Activated CD4-positive, alpha-beta T cell treated with anti-CD3 and anti-CD28 coated beads, Interleukin-10, Interleukin-2, amounts not matched to agents 100 ng/mL and 50 ng/mL, durations not matched to agents 16 hours and 8 hours (primary cell): ENCODE results near the gene TESMIN.
A peak's percentile ranks its signal among the peaks of the same experiment; 100 is the strongest.

Experiments
- DNase-seq: peaks from one replicate; pipeline ENCODE4 v3.0.0-alpha.2; 2020

The TESMIN gene

DNA sequence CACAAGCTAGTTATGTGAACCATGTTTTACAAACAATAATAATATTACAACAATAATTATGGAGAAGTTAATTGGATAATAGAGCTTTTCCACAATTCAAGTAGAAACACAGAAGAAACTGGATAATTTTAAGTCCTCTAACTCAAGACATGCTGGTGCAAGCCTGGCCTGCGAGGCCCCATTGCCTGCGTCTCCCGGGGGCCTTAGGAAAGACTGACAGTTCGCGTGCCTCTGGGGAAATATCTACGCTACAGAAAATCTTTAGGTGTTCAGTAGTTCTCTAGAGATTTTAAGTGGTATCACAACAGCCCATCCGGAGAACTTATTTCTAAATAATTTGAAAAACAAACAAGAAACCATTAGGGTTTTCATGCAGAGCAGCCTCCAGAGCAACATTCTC lies 43.8 kb downstream of the TESMIN start:
- no peak for DNase-seq

DNA sequence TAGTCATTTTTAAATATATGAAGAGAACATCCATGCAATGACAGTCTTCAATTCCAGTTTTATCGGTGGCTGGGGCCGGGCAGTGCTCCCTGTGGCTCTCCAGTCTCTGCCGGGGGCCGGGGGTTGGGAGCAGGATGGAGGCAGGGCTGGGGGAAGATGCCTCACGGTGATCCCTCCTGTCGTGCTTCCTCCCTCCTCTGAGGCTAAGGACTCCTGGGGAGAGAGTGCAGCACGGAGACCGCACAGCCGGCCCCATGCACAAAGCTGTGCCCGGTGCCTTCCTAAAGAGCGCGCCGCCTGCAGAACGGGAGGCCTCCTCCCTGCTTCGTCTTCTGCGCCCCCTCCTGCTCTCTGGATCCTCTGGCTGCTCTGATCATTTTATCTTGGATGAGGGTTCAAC lies 46.4 kb downstream of the TESMIN start:
- no peak for DNase-seq

DNA sequence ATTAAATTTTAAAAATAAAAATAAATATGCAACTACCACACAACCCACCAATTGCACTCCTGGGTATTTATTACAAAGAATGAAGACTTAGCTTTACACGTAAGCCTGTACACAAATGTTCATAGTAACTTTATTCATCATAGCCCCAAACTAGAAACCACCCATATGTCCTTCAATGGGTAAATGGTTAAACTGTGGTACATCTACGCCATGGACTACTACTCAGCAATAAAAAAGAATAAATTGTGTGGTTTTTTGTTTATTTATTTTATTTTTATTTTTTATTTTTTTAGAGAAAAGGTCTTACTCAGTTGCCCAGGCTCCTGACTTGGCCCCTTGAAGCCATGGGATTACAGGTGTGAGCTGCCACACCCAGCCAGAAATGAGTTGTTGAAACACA lies 52.3 kb downstream of the TESMIN start:
- DNase-seq: no peak

DNA sequence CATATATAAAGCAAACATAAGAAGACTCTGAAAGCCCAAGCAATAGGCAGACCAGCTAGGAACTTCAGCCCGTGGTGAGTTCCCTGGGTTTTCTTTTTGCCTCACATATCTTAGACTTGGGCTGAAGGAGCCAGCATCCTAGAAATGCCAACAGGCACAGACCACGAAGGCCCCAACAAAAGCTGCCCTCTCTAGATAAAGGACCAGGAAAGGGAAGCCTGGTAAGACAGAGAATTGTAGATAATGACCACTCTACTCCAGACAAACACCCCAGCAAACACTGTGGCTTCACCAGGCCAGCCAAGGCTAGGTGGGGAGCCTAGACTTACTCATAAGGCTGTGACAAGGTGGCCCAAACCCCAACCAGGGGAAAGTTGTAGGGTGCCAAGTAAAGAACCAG lies 55.8 kb downstream of the TESMIN start:
- DNase-seq: no peak

DNA sequence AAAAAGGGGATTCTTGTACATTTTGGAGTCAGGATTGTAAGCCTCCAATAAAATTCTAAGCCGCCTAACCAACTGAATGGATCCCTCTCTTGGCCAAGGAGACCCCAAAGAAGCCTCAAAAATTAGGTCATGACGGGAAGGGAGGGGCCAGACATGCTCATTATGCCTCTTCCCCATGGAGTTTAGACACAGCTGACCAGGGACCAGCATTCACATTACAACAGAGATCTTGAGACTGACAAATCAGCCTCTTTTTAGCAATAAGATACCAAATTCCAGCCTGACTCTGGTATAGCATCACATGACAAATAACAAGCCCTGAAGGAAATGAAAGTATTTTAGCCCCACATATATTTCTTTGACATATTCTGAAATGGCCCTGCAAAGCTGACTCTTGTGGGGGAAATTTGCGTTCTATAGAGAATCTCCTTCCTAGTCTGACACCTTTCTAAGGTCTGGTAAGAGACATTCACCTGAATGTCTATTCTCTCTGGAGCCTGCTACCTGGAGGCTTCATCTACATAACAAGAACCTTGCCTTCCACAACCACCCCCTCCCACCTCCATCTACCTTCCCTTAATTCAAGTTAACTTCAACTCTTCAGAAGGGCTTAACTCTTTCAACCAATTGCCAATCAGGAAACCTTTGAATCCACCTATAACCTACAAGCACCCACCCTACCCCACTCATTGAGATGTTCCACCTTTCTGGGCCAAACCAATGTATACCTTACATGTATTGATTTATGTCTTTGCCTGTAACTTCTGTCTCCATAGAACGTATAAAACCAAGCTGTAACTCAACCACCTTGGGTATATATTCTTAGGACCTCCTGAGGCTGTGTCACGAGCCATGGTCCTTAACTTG lies 56.7 kb downstream of the TESMIN start:
- no peak for DNase-seq

DNA sequence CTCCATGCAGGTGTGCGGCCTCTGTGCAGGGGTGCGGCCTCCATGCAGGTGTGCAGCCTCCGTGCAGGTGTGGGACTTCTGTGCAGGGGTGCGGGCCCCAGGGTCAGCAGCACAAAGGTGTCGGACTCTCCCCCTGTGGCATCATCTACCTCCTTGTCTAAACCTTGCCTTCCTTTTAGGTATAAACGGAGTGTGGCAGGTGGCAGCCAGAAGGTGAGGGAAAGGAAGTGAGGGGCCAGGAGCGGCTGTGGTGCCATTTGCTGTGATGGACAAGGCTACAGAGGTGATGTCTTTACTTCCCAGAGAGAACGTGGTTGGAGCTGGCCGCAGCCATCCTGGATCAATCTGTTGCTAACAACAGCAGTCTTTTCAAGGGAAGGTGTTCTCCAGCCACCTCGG lies 57.8 kb downstream of the TESMIN start:
- DNase-seq: no peak

DNA sequence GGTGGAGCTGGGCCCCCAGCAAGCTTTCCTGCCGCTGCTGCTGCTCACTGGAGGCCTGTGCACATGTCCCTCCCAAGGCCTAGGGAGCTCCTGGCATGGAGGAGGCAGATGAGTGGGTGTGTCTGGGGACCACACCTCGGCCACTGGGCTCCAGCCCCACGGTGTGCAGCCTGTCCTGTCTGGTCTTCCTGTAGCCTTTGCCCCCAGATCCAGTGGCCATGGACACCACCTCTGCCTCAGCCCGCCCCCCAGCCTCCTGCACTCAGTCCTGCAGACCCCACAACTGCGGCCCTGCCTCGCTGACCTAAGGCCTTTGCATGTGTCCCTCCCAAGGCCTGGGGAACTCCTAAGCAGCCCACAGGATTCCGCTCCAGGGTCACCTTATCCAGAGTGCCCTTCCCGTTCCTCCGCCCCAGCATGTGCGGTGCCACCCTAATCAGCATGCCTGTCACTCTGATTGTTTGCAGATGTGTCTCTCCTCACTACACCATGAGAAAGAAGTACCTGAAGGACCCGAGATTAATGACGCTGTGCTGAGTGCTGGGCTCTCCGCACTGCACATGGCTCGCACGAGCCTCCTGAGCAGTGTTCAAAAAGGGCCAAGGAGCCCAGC lies 58.3 kb downstream of the TESMIN start:
- no peak for DNase-seq

DNA sequence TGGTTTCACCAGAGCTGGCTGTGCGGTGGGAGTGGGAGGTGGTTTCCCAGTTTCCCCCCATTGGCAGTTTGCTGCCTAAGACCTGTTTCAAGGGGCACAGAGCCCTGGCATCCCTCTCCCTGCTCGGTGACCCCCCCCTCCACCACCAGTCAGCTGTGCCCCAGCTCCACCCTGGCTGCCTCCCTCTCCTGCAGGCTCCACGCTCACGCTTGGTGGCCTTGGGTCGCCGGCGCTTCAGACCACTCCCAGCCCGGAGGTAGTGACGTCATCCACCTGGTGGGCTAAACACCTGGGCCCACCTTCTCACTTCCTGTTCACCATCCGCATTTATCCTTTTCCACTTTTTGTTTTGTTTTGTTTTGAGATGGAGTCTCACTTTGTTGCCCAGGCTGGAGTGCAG lies 59.2 kb downstream of the TESMIN start:
- no peak for DNase-seq

DNA sequence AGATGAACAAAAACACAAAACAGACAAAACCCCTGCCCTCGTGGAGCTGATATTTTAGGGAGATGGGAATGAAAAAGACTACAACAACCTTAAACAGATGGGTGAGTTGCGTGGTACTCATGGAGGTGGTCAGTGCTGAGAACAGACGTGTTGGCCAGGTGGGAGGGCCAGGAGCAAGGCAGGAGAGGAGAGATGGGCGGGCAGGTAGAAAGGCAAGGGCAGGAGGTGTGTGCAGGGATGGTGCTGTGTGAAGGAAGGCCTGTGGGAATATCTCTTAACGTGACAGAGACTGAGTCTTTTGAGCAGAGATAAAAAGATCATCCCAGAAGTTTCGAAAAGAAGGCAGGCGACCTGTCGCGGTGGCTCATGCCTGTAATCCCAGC lies 59.9 kb downstream of the TESMIN start:
- DNase-seq: no peak

DNA sequence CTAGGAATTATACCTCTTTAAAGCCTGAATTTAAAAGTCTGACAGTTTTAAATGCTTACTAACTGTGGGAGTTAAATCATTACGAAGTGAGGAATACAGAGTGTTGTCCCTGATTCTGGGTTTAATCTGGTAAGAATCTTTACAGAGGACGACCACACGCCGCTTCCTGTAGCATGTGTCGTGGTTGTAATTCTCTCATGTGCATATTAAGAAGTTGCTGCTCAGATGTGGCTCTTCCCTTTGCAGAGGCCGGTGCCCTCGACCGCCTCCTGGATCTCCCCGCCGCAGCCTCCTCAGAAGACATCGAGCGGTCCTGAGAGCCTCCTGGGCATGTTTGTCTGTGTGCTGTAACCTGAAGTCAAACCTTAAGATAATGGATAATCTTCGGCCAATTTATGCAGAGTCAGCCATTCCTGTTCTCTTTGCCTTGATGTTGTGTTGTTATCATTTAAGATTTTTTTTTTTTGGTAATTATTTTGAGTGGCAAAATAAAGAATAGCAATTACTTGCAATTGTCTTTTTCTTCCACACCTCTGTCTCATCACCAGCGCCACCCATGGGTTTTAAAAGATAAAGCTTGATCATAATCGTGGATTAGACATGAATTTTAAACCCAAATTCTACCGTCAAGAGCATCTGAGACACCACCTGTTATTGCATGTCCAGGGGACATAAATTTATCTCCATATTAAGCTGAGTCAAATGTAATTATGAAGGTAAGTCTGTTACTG lies 60.5 kb downstream of the TESMIN start:
- peak; percentile 21 for DNase-seq

DNA sequence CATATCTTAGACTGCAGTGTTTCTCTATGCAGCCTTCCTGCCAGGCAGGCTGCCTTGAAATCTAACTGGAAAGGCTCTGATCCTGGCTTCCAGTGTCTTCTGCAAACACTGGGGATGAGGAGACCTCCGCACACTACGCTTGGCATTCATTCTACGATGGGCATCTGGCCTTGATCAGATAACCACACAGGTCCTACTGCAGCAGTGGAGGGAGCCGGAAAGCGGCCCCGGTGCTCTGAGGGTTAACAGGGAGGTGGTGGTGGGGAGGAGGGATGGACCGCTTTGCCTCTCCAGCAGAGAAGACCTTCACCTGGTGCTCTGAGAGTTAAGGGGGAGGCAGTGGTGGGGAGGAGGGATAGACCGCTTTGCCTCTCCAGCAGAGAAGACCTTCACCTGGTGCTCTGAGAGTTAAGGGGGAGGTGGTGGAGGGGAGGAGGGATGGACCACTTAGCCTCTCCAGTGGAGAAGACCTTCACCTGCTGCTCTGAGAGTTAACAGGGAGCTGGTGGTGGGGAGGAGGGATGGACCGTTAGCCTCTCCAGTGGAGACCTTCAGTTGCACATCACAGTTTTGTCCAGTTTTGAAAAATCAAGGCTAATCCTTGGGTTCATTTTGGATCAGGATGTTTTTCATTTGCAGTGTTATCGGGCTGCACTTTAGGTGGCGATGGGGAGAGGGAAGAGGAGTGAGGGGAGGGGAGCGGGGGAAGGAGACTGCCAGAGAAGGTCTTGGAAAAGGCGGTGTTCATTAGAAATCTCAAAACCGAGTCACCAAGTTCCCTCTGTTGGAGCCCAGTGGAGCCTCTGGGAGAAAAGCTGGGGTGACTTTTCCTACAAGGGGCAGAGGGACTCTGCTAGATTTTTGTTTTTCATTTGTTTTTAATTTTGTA lies 61.3 kb downstream of the TESMIN start:
- DNase-seq: no peak

DNA sequence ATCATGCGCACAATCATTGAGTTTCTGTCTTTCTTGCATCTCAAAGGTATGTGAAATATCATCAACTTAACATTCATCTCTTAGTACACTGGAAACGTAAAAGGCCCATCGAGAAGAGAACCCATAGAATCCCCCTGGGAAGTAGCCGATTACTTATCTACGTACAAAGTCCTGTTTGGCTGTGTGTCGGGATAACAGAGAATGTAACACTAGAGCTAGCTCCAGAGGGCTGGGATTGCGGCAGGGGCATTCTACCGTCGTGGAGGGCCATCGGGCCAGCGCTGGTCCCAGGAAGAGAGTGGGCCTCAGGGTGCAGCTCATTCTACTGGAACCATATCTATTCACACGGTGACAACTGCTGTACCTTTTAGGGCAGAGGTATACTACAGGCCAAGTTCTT lies 62.4 kb downstream of the TESMIN start:
- DNase-seq: no peak

DNA sequence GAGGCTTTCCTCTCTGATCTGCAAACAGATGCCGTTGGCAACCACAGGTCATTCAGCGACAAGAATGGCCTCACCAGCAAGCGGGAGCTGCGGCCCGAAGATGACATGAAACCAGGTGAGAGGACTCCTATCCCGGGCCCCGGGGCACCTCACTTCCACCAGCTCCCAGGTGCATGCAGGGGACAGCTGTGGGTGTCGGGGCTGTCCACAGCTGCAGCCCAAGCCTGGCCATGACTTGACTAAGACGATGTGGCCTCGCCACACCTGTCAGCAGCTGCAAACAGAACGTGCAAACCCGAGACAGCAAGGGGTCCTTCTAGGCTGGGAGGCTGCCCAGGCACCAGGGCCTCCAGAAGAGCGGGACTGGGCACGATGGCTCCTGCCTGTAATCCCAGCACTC lies 63.3 kb downstream of the TESMIN start:
- DNase-seq: no peak

DNA sequence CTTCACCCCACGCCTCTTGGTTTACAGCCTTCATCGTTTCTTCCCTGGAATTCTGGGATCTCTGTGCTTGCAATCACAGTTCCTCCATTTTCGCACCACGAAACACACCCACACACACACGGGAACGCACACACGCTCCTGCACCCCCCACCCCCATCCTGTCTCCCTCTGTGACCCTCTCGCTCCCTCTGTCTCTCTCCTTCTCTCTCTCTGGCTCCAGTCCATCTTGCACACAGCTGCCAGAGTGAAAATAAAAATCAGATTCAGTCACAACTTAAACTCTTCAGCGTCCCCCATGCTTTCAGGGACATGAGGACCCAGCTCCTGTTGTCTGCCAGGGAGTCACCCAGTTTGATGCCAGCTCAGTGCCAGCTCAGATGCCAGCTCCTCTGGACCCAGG lies 64.0 kb downstream of the TESMIN start:
- DNase-seq: no peak

DNA sequence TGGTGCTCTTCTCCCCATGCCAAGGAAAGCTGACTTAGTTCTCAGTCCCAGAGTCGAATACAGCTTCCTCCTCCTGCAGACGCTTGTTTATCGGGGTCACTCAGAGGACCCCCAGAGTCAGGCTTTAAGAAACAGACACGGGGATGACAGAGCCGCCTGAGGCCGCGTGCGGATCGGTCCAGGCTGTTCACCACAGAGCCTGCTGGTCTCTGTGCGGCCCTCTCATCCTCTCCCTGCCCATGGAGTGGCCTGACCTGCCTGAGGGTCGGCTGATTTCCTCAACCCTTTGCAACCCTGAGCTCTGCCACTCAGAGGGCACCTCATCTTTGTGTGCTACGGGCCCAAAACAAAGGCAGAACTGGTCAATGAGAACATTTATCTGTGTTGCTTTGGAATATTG lies 64.8 kb downstream of the TESMIN start:
- no peak for DNase-seq

DNA sequence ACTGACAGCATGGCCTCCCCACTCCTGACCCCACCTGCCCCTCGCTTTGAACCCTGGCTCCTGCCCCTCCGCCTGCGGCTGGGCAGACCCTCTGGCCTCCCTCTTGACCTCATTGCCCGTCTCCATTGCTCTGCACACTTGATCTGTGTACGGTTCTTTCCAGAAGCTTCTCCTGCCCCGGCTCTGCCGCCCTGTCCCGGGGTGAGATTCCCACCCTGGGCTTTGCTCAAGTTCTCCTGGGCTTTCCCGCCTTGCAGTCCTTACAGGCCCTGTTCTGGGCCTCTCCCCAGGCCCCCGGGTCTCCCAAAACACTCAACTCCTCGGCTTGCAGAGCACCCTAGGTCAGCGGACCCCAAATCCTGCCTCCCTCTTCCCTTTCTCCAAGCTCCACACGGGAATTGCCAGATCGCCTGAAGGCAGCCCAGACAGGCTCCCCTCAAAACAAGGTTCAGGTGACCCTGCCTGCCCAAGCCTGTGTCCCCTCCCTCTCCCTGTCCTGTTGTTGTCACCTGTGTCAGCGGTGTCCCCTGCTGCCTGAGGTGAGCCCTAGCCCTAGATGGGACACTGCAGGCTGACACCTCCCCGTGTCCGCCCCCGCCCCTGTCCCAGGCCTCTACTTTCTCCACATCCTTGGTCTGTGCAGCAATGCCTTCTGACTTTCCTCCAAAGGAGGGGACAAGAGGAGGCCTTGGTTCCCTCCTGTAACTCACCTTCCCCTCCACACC lies 65.5 kb downstream of the TESMIN start:
- no peak for DNase-seq

DNA sequence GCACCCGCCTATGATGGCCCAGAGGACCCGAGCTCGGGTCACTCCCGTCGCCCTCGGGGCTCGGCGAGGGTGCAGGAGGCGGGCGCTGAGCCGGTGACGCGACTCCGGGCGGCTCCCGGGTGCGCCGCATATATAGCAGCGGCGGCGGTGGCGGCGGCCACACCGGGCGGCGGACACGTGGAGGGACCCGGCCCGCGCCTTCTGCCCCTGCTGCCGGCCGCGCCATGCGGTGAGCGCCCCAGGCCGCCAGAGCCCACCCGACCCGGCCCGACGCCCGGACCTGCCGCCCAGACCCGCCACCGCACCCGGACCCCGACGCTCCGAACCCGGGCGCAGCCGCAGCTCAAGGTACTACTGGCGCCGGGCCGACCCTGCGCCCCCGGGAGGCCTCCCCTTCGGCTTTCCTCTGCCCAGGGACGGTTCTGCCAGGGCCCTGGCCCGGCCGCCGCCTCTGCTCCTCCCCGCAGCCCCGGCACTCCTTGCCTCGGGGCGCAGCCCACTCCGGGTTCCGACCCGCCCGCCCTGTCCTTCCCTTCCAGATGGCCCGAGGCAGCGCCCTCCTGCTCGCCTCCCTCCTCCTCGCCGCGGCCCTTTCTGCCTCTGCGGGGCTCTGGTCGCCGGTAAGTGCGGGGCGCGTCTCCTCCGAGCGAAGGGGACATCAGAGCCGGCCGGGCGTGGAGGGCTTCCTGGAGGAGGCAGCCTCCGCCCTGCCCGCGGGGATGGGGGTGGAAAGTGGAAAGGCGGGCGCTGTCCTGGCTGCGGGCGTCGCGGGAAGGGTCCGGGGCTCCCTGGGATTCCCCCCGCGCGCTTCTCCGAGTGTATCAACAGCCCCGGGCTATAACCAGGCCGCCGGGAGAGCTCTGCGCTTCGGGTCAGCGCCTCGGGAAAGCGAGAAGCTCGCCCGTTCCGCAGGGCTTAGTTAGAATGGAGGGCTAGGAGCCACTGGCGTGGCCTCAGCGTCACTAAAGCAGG lies 66.6 kb downstream of the TESMIN start, which contains the start of gene GAL:
Gene GAL (plus strand): TSS at position 160 of the 972 bp plus-strand sequence. CDS start 380 bp downstream, at position 540.
- no peak for DNase-seq

DNA sequence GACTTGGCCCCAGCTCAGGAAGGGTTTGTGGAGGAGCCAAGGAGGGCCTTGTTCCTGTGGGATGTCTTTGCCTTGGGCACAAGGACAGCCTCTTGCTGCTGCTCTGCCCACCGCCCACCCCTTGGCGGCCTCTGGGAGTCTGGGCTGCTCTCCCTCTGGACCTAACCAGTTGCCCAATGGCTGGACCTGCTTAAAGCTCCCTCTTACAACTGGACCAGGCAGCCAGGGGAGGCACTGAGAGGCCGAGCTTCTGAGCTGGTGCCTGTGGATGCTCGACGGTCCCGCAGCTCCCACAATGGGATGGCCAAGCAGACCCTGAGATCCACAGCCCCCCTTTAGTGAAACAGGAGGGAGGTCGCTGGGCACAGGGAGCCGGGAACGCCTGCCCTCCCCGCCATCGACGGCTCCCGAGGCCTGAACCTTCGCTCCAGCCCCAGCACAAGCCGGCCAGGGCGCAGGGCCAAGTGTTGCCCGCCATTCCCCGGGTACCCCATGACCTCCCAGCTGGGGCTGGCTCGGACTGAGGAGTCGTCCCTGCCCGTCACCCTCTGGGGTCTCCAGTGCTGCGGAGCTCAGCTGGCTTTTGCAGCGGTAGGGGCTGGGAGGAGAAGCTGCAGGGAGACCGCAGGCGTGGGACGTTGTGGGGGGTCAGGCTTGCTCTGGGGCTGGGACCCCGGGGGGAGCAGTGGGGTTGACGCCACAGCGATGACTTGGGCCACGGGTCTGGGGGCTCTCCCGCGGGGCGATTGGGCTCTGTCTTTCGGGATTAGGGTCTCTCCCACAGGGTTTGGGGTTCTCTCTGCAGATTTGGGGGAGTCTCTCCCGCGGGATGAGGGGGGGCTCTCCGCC lies 67.6 kb downstream of the TESMIN start:
- DNase-seq: no peak

DNA sequence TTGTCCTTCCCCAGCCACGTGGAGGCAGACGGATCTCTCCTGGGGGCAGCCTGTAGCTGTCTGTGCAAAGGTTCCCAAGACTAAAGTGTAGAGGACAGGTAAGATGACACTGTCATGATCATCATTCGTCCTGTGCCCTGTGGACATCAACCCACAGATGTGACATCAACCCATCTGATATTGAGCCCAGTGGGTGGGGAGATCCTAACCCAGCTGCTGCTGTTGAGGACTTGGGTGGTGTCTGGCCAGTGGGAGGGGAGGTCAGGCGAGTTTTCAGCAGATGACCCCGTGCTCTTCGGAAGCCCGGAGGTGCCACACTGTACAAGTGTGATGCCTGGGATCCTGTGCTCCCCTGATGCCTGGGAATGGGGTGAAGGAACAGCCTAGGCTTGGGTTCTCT lies 68.2 kb downstream of the TESMIN start:
- no peak for DNase-seq

DNA sequence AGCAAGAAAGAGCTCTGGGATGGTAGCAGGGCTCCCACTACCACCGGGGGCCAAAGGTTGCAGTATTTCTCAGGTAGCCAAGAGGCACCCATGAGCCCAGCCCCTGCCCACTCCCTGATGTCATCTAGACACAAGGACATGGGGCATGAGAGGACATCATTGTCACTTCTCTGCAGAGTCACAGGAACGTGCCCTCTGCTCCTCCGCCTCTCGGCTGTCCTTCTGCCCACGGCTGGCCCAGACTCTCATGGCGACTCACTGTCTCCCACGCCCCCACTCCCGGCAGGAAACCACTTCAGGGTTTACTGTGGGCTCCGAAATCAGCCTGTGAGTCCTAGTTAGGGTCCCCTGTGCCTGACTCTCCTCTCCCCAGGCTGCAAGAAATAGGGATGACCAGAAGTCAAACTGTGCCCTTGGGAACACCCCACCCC lies 68.8 kb downstream of the TESMIN start:
- no peak for DNase-seq
